Activated CD4-positive, CD25-positive, alpha-beta regulatory T cell treated with anti-CD3 and anti-CD28 coated beads, Interleukin-2, amount 50 U/mL, for 72 hours (primary cell): Measurements from ENCODE around the gene SPRED3.
A peak's percentile ranks its signal among the peaks of the same experiment; 100 is the strongest.
"Not testable (repeated sequence)": the region's sequence is repeated elsewhere in the genome, so short reads cannot be mapped to it uniquely, and the experiment has no call there.

Experiments
- DNase-seq: peaks from one replicate; pipeline ENCODE4 v3.0.0; 2021

Gene SPRED3

GRCh38 chr19:38388349-38389100 is at the start of gene SPRED3:
TSS of gene SPRED3 (plus strand) at chr19:38388697. CDS start at chr19:38390303, 1,606 bp downstream.
- no peak for DNase-seq

- not testable (repeated sequence) for DNase-seq
Measured at GRCh38 chr19:38339011-38339410, 49.5 kb upstream of the SPRED3 start.

GRCh38 chr19:38340927-38341326 is 47.6 kb upstream of the SPRED3 start:
- no peak for DNase-seq

GRCh38 chr19:38346837-38347236 is 41.7 kb upstream of the SPRED3 start:
- no peak for DNase-seq

- DNase-seq, result no peak
Measured at GRCh38 chr19:38350883-38351282, 37.6 kb upstream of the SPRED3 start.

GRCh38 chr19:38351865-38352395 is 36.6 kb upstream of the SPRED3 start:
- no peak for DNase-seq

- DNase-seq, result no peak
Measured at GRCh38 chr19:38352611-38353010, 35.9 kb upstream of the SPRED3 start.

GRCh38 chr19:38355728-38356725 is 32.5 kb upstream of the SPRED3 start:
- DNase-seq, result no peak

- DNase-seq, result no peak
Measured at GRCh38 chr19:38358071-38358470, 30.4 kb upstream of the SPRED3 start.

- DNase-seq, result no peak
Measured at GRCh38 chr19:38359242-38360021, 29.1 kb upstream of the SPRED3 start.

- DNase-seq, result no peak
Measured at GRCh38 chr19:38360351-38360750, 28.1 kb upstream of the SPRED3 start.

- no peak for DNase-seq
Measured at GRCh38 chr19:38360839-38361631, 27.5 kb upstream of the SPRED3 start.

GRCh38 chr19:38361633-38362075 is 26.8 kb upstream of the SPRED3 start:
- DNase-seq, result peak; percentile 63

GRCh38 chr19:38362076-38362945 is 26.2 kb upstream of the SPRED3 start:
- peak; percentile 80 for DNase-seq

GRCh38 chr19:38362946-38363688 is 25.4 kb upstream of the SPRED3 start:
- DNase-seq, result not testable (repeated sequence)

GRCh38 chr19:38367041-38367440 is 21.5 kb upstream of the SPRED3 start:
- no peak for DNase-seq

GRCh38 chr19:38369584-38369983 is 18.9 kb upstream of the SPRED3 start:
- DNase-seq, result no peak

- no peak for DNase-seq
Measured at GRCh38 chr19:38370299-38370698, 18.2 kb upstream of the SPRED3 start.

GRCh38 chr19:38371081-38371480 is 17.4 kb upstream of the SPRED3 start:
- no peak for DNase-seq

GRCh38 chr19:38373907-38374331 is 14.6 kb upstream of the SPRED3 start:
- DNase-seq, result no peak
